ENCODE data around the gene ESPNL.

DNA sequence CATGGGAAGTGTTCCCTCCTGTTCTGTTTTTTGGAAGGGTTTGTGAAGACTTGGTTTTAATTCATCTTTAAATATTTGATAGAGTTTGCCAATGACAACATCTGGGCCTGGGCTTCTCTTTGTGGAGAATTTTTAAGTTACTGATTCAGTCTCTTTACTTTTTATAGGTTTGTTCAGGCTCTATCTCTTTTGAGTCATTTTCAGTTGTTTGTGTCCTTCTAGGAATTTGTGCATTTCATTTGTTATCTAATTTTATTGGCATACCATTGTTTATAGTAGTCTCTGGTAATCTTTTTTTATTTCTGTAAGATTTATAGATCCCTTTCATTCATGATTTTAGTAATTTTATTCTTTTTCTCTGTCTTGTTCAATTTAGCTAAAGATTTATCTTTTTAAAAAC, 24.7 kb upstream of the ESPNL start:
- no peak for TF ChIP-seq EP300 (IDR thresholded peaks at IDR 0.05)
- TF ChIP-seq, protein P1, sequence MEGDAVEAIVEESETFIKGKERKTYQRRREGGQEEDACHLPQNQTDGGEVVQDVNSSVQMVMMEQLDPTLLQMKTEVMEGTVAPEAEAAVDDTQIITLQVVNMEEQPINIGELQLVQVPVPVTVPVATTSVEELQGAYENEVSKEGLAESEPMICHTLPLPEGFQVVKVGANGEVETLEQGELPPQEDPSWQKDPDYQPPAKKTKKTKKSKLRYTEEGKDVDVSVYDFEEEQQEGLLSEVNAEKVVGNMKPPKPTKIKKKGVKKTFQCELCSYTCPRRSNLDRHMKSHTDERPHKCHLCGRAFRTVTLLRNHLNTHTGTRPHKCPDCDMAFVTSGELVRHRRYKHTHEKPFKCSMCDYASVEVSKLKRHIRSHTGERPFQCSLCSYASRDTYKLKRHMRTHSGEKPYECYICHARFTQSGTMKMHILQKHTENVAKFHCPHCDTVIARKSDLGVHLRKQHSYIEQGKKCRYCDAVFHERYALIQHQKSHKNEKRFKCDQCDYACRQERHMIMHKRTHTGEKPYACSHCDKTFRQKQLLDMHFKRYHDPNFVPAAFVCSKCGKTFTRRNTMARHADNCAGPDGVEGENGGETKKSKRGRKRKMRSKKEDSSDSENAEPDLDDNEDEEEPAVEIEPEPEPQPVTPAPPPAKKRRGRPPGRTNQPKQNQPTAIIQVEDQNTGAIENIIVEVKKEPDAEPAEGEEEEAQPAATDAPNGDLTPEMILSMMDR (IDR thresholded peaks at IDR 0.05) = no peak

Measured in tibial nerve (tissue), 4 donors.